ENCODE results near the gene TMED6.
A peak's percentile ranks its signal among the peaks of the same experiment; 100 is the strongest.

Gene TMED6

GRCh38 chr16:69351309-69352027 is at the start of gene TMED6:
TSS of gene TMED6 (minus strand) at chr16:69351786. CDS start at chr16:69351753, 33 bp downstream.
- DNase-seq (ENCODE audit: low read depth in 3 of 3) = no peak

GRCh38 chr16:69399361-69399760 is 47.8 kb upstream of the TMED6 start:
- no peak for DNase-seq (ENCODE audit: low read depth in 3 of 3)

GRCh38 chr16:69397821-69398521 is 46.4 kb upstream of the TMED6 start:
- no peak for DNase-seq (ENCODE audit: low read depth in 3 of 3)

- DNase-seq (ENCODE audit: low read depth in 3 of 3) = peak; percentile 47 to 61 (median 55)
Measured at GRCh38 chr16:69396187-69397061, 44.8 kb upstream of the TMED6 start.

DNA sequence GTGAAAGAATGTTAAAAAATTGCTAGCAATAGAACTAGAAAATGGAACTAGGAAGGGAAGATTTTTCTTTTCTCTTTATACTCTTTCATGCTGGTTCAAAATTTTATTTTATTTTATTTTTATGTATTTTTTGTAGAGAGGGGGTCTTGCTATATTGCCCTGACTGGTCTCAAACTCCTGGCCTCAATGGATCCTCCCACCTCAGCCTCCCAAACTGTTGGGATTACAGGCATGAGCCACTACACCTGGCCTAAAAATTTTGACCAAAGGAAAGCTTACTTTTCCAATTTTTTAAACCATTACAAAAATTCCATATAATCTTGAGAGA is 44.2 kb upstream of the TMED6 start:
- no peak for DNase-seq (ENCODE audit: low read depth in 3 of 3)

DNA sequence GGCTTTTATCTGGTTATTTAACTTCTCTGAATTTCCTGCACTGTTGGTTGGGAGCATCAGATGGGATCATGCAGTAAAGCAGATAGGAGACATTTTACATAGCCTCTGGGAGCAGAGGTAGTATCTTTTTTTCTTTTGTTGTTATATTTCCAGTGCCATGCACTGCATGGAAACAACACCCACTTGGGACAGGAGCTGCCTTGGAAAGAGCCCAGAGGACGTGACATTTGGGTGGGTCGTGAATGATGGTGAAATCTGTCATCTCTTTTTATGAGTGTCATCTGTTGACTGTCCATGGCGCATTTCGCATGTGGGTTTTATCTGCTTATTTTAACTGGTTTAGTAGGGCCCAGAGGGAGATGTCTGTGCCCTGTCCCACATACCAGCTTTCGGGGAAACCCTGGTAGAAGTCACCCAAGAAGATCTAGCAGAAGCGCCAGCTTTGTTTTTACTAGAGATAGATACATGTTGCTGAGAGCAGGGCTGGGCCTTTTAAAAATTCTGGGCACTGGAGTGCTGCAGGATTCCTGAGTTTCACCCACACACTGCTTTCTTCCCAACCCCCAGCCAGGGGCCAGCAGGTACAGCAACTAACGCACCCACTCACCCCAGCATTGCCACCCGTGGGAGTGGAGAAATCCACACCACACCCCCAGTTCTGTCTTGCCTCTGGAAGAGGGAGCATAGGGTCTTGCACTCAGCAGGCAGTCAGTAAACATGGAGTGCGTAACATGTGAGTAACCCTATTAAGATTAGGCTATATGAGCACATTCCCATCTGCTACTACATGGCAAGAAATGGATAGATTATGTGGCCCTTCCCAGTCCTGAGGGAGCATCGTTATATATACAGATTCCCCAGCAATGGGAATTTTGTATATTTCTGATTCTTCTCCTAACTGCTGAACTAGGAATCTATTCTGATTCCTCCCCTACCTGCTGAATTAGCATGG is 42.6 kb upstream of the TMED6 start:
- DNase-seq (ENCODE audit: low read depth in 3 of 3) = no peak

DNA sequence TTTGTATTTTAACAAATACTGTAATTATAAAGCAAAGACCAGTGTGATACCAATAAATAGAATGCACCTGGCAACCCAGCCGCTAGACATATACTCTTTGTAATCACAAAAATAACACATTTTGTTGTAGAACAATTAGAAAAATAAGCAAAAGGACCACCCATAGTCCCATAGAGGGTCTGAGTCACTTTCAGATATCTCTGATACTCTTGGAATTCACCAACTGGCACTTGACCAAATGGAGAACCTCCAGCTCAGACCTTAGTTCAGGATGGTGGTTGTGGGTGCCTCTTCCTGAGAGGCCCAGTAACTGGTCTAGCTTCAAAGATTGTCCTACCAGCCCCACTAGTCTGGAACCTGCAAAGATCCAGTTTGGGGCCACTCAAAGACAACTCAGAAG is 35.0 kb upstream of the TMED6 start:
- DNase-seq (ENCODE audit: low read depth in 3 of 3) = no peak

DNA sequence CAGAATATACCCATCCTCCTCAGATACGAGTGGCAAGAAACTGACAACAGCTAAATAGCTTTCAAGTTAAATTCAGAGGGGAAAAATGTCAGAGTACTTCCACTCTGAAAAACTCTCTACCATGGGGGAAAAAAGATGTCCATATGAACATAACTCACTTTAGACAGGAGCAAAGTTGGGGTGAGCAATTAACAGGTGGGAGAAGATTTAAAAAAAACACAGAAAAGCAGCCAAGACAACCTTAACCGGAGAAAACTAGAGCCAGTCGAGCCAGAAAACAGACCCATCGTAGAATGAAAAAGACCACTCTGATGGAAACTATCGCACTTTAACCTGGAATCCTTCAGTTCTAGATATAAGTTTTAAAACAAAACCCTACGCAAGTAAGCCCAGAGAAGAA is 33.4 kb upstream of the TMED6 start:
- DNase-seq (ENCODE audit: low read depth in 3 of 3) = no peak

DNA sequence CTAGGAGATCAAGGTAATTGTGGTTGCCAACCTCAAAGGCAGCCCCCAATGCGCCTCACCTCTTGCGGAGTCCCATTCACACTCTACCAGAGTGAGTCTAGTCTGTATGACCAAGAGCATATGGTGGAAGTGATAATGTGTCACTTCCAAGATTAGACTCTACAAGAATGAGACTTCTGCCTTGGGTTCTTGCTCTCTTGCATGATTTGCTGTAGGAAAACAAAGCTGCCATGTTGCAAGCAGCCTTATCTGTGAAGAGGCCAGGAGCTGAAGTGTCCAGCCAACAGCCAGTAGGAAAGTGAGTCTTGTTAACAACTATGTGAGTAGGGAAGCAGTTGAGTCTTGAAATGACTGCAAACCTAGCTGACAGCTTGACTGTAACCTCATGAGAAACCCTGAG is 30.8 kb upstream of the TMED6 start:
- no peak for DNase-seq (ENCODE audit: low read depth in 3 of 3)

- no peak for DNase-seq (ENCODE audit: low read depth in 3 of 3)
Measured at GRCh38 chr16:69381231-69381630, 29.6 kb upstream of the TMED6 start.

GRCh38 chr16:69378760-69379159 is 27.2 kb upstream of the TMED6 start:
- DNase-seq (ENCODE audit: low read depth in 3 of 3) = no peak

DNA sequence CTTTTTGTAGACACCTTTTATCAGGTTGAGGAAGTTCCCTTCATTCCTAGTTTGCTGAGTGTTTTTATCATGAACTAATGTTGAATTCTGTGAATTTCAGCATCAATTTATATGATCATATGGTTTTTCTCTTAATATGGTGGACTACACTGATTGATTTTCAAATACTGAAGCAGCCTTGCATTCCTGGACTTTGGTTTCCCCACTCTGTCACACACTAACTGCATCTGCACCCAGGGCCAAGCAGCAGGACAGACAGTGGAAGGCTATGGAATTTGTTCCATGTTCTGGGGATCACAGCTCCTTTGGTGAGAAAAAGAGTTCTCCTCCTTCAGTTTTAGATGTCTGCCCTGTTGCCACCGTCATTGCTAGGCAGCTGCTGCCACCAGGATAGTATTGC is 26.4 kb upstream of the TMED6 start:
- DNase-seq (ENCODE audit: low read depth in 3 of 3) = no peak

DNA sequence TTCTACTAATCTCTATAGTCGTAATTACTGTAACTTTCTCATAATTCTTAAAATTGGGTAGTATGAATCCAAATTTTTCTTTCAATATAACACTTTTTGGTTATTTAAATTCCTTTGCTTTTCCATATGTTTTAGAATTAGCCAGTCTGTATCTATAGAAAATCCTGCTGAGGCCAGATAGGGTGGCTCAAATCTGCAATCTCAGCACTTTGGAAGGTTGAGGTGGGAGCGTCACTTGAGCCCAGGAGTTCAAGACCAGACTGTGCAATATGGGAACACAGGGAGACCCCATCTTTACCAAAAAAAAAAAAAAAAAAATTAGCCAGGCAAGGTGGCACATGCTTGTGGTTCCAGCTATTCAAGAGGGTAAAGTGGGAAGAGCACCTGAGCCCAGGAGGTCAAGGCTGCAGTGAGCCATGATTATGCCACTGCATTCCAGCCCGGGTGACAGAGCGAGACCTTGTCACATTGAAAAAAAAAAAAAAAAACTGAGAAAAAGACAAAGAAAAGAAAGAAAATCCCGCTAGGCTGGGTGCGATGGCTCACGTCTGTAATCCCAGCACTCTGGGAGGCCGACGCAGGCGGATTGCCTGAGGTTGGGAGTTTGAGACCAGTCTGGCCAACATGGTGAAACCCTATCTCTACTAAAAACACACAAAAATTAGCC is 24.9 kb upstream of the TMED6 start:
- no peak for DNase-seq (ENCODE audit: low read depth in 3 of 3)

GRCh38 chr16:69373019-69373418 is 21.4 kb upstream of the TMED6 start:
- DNase-seq (ENCODE audit: low read depth in 3 of 3) = no peak

- no peak for DNase-seq (ENCODE audit: low read depth in 3 of 3)
Measured at GRCh38 chr16:69371564-69371963, 20.0 kb upstream of the TMED6 start.

DNA sequence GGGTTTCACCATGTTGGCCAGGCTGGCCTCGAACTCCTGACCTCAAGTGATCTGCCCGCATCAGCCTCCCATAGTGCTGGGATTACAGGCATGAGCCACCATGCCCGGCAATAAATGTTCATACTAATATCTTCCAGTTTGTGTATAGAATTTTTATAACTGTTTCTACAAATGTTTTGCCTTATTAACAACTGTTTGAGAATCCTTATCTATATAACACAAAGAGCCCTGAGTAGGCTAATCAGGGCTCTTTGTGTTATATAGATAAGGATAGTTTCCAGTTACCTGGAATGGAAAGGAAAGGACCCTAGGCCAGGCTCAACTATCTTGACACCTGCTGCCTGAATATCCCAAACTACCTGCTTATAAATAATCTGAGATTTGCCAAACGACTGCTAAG is 17.3 kb upstream of the TMED6 start:
- DNase-seq (ENCODE audit: low read depth in 3 of 3) = no peak

- no peak for DNase-seq (ENCODE audit: low read depth in 3 of 3)
Measured at GRCh38 chr16:69367980-69368379, 16.4 kb upstream of the TMED6 start.

DNA sequence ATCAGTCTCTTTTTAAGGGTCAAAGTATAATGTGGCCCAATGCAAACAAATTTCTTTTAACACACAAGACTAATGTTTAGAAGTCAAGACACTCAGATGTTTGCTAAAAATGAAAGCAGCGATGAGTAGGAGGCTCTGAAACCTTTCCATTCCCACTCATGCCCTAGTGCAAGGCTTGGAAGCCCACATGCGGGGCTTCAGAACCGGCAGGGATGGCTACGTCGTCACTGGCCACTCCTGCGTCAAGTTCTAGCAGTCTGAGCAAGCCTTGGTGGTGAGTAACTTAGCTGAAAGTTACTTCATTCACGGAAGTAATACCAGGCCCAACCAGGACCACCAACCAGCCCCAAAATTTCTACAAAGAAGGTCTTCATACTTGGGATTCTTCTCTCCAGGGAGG is 14.8 kb upstream of the TMED6 start:
- DNase-seq (ENCODE audit: low read depth in 3 of 3) = peak in 1 of 3 experiments; percentile 23

DNA sequence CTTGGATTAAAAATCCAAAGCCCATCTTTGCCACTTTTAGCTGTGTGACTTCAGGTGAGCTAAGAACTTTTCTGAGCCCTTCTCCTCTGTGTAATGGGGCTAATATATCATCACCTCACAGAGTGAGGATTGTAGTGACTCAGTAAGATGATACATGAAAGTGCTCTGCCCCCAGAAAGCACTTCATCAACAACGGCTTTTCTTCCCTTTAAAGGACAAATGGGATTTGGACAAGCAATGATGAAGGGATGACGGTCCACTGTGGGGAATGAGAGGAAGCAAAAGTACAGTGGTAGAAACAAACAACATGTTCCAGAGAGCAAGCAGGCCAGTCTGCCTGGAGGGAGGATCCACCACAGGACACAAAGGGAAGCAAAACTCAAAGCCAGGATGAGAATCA is 14.3 kb upstream of the TMED6 start:
- no peak for DNase-seq (ENCODE audit: low read depth in 3 of 3)

- no peak for DNase-seq (ENCODE audit: low read depth in 3 of 3)
Measured at GRCh38 chr16:69364088-69364487, 12.5 kb upstream of the TMED6 start.

DNA sequence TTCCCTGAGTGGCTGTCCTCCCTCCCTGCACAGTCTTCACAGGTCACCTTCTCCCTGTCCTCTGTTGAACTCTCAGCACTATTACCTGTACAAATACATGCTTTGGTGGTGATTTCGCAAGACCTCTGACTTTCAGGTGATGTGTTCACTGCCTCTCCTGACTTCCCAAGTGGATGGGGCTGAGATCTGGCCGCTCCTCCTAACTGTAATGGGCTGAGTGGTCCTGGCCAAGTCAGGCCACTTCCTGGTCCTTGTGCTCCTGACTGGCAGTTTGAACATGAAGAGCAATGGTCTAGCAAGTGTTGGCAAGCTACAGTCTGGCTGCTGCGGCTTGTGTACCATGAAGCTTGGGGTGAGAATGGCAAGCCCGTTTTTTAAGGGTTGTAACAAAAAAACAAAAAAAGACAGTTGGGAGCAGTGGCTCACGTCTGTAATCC is 11.7 kb upstream of the TMED6 start:
- no peak for DNase-seq (ENCODE audit: low read depth in 3 of 3)

Data from stimulated activated CD4-positive, alpha-beta T cell treated with anti-CD3 and anti-CD28 coated beads, TNF-alpha, amount 100 ng/mL, for 24 hours (primary cell).